IMR-90 (cell line): Measurements from ENCODE around the gene MINAR1.

Source experiments
- BHLHE40 ChIP-seq: fragments of 150-350 bp; IDR thresholded peaks from 2 replicates; pipeline ENCODE4 v1.6.1; 2016; ENCODE audit warnings: mild to moderate bottlenecking, low read depth, low read length
- CEBPB ChIP-seq: IDR thresholded peaks from 2 replicates; pipeline ENCODE4 v1.6.1; 2012; ENCODE audit warnings: low read depth, low read length, improper control_type of control experiment
- CHD1 ChIP-seq: IDR thresholded peaks from 2 replicates; pipeline ENCODE4 v1.6.1; 2012; ENCODE audit warnings: low read depth, low read length, improper control_type of control experiment
- ELK1 ChIP-seq: fragments of 150-350 bp; IDR thresholded peaks from 2 replicates; pipeline ENCODE4 v1.6.1; 2016; ENCODE audit warnings: low read depth, mild to moderate bottlenecking, low read length, moderate library complexity, borderline replicate concordance
- FOS ChIP-seq: fragments of 150-350 bp; IDR thresholded peaks from 2 replicates; pipeline ENCODE4 v1.6.1; 2016; ENCODE audit warnings: low read depth, low read length
- MAZ ChIP-seq: IDR thresholded peaks from 2 replicates; pipeline ENCODE4 v1.6.1; 2012; ENCODE audit warnings: low read depth, mild to moderate bottlenecking, low read length, improper control_type of control experiment, moderate library complexity, borderline replicate concordance
- MXI1 ChIP-seq: IDR thresholded peaks from 2 replicates; pipeline ENCODE4 v1.6.1; 2012; ENCODE audit warnings: low read depth, mild to moderate bottlenecking, low read length, moderate library complexity, borderline replicate concordance
- POLR2A ChIP-seq: IDR thresholded peaks from 2 replicates; pipeline ENCODE4 v1.6.1; 2012; ENCODE audit warnings: mild to moderate bottlenecking, low read depth, low read length
- RAD21 ChIP-seq: IDR thresholded peaks from 2 replicates; pipeline ENCODE4 v1.6.1; 2012; ENCODE audit warnings: low read length, improper control_type of control experiment
- RCOR1 ChIP-seq: IDR thresholded peaks from 2 replicates; pipeline ENCODE4 v1.6.1; 2012; ENCODE audit warnings: mild to moderate bottlenecking, low read length, improper control_type of control experiment; ENCODE audit not compliant: insufficient replicate concordance
- RFX5 ChIP-seq: IDR thresholded peaks from 2 replicates; pipeline ENCODE4 v1.8.0; 2012; ENCODE audit warnings: low read depth, mild to moderate bottlenecking, low read length, moderate library complexity
- SMC3 ChIP-seq: fragments of 150-350 bp; IDR thresholded peaks from 2 replicates; pipeline ENCODE4 v1.6.1; 2016; ENCODE audit warnings: low read depth, mild to moderate bottlenecking, antibody characterized with exemption, low read length, moderate library complexity
- TF ChIP-seq, protein P1 (sequence below): conservative IDR thresholded peaks from 2 replicates; pipeline ENCODE4 v1.5.1; 2012; ENCODE audit warnings: mild to moderate bottlenecking, low read depth, low read length, improper control_type of control experiment
- TF ChIP-seq, protein P2 (sequence below): fragments of 150-350 bp; IDR thresholded peaks from 2 replicates; pipeline ENCODE4 v1.6.1; 2017; ENCODE audit warnings: mild to moderate bottlenecking, antibody characterized with exemption, low read length, low read depth

DNA sequence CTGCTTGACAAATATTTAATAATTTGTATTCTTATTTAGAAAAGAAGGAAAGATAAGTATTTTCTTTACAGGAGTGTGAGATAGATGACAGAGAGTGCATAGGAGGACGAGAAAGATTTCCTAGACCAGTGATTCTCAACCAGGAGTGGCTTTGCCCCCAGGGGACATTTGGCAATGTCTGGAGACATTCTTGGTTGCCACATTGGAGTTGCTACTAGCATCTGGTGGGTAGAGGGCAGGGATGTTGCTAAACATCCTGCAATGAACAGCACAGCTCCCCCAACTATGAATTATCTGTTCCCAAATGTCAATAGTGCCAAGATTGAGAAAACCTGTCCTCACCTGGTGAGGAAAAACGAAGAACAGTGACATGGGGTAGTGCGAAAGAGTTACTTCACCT, 30.8 kb upstream of the MINAR1 start:
- TF ChIP-seq RCOR1, result no peak
- TF ChIP-seq SMC3, result no peak
- no peak for TF ChIP-seq CEBPB
- TF ChIP-seq POLR2A, result no peak
- TF ChIP-seq, protein P1, sequence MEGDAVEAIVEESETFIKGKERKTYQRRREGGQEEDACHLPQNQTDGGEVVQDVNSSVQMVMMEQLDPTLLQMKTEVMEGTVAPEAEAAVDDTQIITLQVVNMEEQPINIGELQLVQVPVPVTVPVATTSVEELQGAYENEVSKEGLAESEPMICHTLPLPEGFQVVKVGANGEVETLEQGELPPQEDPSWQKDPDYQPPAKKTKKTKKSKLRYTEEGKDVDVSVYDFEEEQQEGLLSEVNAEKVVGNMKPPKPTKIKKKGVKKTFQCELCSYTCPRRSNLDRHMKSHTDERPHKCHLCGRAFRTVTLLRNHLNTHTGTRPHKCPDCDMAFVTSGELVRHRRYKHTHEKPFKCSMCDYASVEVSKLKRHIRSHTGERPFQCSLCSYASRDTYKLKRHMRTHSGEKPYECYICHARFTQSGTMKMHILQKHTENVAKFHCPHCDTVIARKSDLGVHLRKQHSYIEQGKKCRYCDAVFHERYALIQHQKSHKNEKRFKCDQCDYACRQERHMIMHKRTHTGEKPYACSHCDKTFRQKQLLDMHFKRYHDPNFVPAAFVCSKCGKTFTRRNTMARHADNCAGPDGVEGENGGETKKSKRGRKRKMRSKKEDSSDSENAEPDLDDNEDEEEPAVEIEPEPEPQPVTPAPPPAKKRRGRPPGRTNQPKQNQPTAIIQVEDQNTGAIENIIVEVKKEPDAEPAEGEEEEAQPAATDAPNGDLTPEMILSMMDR, result no peak
- TF ChIP-seq ELK1, result no peak
- TF ChIP-seq CHD1, result no peak
- no peak for TF ChIP-seq RFX5
- no peak for TF ChIP-seq FOS
- TF ChIP-seq, protein P2, sequence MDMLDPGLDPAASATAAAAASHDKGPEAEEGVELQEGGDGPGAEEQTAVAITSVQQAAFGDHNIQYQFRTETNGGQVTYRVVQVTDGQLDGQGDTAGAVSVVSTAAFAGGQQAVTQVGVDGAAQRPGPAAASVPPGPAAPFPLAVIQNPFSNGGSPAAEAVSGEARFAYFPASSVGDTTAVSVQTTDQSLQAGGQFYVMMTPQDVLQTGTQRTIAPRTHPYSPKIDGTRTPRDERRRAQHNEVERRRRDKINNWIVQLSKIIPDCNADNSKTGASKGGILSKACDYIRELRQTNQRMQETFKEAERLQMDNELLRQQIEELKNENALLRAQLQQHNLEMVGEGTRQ, result no peak
- no peak for TF ChIP-seq RAD21
- TF ChIP-seq BHLHE40, result no peak
- no peak for TF ChIP-seq MXI1
- no peak for TF ChIP-seq MAZ
